B cell (primary cell): ENCODE measurements around the gene TP53BP2.

Source experiments
- EZH2 ChIP-seq: IDR thresholded peaks from 2 replicates; pipeline ENCODE4 v1.6.1; 2012; ENCODE audit warnings: borderline replicate concordance, low read depth, mild to moderate bottlenecking, moderate library complexity, low read length; ENCODE audit not compliant: insufficient read depth, poor library complexity, severe bottlenecking
- TF ChIP-seq, protein P1 (sequence below): fragments of 200-600 bp; IDR thresholded peaks from one replicate; pipeline ENCODE4 v1.8.0; 2022; ENCODE audit warnings: antibody characterized with exemption, mild to moderate bottlenecking

DNA sequence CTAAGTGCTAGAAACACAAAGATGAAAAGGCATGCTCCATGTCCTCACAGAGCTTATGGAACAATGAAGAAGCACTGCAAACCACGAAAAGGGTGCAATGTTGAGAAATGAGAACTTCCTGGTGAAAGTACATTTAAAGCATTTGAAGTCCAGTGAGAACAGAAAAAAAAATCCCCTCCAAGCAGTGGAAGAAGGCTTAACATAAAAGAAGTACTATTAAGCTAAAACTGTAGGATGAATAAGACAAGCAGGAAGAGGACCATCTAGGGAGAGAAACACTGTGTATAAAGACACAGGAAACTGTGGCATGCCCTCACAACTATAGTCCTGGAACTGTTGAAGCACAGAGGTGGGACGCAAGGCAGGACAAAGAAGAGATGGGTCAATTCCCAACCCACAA lies 10.0 kb downstream of the TP53BP2 start:
- TF ChIP-seq EZH2 = no peak
- TF ChIP-seq, protein P1, sequence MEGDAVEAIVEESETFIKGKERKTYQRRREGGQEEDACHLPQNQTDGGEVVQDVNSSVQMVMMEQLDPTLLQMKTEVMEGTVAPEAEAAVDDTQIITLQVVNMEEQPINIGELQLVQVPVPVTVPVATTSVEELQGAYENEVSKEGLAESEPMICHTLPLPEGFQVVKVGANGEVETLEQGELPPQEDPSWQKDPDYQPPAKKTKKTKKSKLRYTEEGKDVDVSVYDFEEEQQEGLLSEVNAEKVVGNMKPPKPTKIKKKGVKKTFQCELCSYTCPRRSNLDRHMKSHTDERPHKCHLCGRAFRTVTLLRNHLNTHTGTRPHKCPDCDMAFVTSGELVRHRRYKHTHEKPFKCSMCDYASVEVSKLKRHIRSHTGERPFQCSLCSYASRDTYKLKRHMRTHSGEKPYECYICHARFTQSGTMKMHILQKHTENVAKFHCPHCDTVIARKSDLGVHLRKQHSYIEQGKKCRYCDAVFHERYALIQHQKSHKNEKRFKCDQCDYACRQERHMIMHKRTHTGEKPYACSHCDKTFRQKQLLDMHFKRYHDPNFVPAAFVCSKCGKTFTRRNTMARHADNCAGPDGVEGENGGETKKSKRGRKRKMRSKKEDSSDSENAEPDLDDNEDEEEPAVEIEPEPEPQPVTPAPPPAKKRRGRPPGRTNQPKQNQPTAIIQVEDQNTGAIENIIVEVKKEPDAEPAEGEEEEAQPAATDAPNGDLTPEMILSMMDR = no peak
